ENCODE measurements around the gene WFDC1. TPM values are rescaled to one million over a fixed set of nuclear protein-coding genes. Genes with fewer than 3 reads are reported as not detected.

The WFDC1 gene
- total and polyA plus RNA-seq, 2 experiments from 2014 or later, result 0.76 to 0.95 TPM

GRCh38 chr16:84356591-84357116 lies 62.0 kb downstream of the WFDC1 start (continued):
- no peak for TF ChIP-seq ZNF462 (CRISPR knock-in tag; IDR thresholded peaks at IDR 0.05)
- no peak for TF ChIP-seq CTCF (conservative IDR thresholded peaks at IDR 0.05; ENCODE audit: low read depth in 2 of 2)
- TF ChIP-seq JUNB (IDR thresholded peaks at IDR 0.05; ENCODE audit: unreplicated experiment), result no peak
- TF ChIP-seq ZNF114 (CRISPR knock-in tag; IDR thresholded peaks at IDR 0.05), result no peak
- no peak for TF ChIP-seq STAT1 (IDR thresholded peaks at IDR 0.05; ENCODE audit: unreplicated experiment)
- TF ChIP-seq POLR2AphosphoS5 (IDR thresholded peaks at IDR 0.05; ENCODE audit: low read depth), result no peak

DNA sequence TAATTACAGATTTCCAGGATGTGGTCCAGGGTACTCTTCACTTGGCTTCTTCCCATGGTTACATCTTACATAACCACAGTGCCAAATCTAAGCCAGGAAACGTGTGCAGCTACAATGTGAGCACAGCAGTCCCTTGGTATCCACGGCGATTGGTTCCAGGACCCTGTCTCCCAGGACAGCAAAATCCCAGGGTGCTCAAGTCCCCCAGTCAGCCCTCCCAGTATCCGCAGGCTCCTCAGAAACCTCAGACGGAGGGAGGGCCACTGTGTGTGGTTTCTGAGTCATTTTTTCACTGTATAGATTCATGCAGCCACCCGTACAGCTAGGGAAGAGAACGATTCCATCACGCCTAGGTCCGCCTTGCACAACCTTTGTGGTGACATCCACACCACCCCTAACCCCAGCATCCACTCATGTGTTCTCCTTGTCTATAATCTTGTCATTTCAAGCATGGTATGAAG lies 62.5 kb downstream of the WFDC1 start:
- no peak for DNase-seq (ENCODE audit: low spot score)
- Mint-ChIP-seq H3K27me3 (ENCODE audit: insufficient read depth, low read depth, poor library complexity) (peaks cover 5% of the 10 kb centered on the region), H3K9me3 (no peaks in the 10 kb centered on the region; the same call in 2 of the 3 replicates), H3K4me1 (peaks cover 24% of the 10 kb centered on the region), H3K4me3 (no peak overlapping the region), H3K27ac (no peak overlapping the region), H3K36me3 (ENCODE audit: low read depth) (no peaks in the 10 kb centered on the region)
- H3K27me3 ChIP-seq (ENCODE audit: insufficient read depth), result no peaks in the 10 kb centered on the region
- no peak overlapping the region for H3K27ac ChIP-seq (ENCODE audit: low read depth)
- H3K4me1 ChIP-seq (ENCODE audit: insufficient read depth), result no peaks in the 10 kb centered on the region; the same call in 1 of the 2 replicates
- H2AFZ ChIP-seq, result no peak overlapping the region
- H3F3A ChIP-seq (replicated peaks; ENCODE audit: low read depth), result no peaks in the 10 kb centered on the region
- no peak for ATAC-seq
- no peak overlapping the region for H3K4me3 ChIP-seq
- H3K9me2 ChIP-seq (ENCODE audit: insufficient read depth), result no peaks in the 10 kb centered on the region
- H4K20me1 ChIP-seq (replicated peaks; ENCODE audit: insufficient read depth), result no peaks in the 10 kb centered on the region
- H3K36me3 ChIP-seq (ENCODE audit: insufficient read depth), result no peaks in the 10 kb centered on the region
- H3K79me2 ChIP-seq (replicated peaks; ENCODE audit: insufficient read depth), result no peaks in the 10 kb centered on the region
- H3K4me2 ChIP-seq, result no peak overlapping the region
- TF ChIP-seq ZNF331 (CRISPR knock-in tag; IDR thresholded peaks at IDR 0.05; ENCODE audit: low read depth) (no peak), STAT1 (IDR thresholded peaks at IDR 0.05; ENCODE audit: unreplicated experiment) (no peak)
- TF ChIP-seq, protein P1, sequence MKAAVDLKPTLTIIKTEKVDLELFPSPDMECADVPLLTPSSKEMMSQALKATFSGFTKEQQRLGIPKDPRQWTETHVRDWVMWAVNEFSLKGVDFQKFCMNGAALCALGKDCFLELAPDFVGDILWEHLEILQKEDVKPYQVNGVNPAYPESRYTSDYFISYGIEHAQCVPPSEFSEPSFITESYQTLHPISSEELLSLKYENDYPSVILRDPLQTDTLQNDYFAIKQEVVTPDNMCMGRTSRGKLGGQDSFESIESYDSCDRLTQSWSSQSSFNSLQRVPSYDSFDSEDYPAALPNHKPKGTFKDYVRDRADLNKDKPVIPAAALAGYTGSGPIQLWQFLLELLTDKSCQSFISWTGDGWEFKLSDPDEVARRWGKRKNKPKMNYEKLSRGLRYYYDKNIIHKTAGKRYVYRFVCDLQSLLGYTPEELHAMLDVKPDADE (IDR thresholded peaks at IDR 0.05), result no peak
